GM23338 (cell line): ENCODE measurements around the gene OCA2. TPM values are rescaled to one million over a fixed set of nuclear protein-coding genes. Genes with fewer than 3 reads are reported as not detected.

ENCODE experiments used
- ATAC-seq: fragments of 200-7000 bp; cut with Tn5 transposase; 3 replicates; pipeline ENCODE4 v1.9.1; 2020
- DNase-seq: peaks from one replicate; pipeline ENCODE4 v3.0.0-alpha.2; 2015; ENCODE audit warnings: low spot score
- H2AFZ ChIP-seq: fragments of 200-600 bp; sonication (generic); 2 replicates; pipeline ENCODE4 v1.8.0; 2016; ENCODE audit warnings: antibody characterized with exemption, mild to moderate bottlenecking, moderate library complexity
- H3F3A ChIP-seq: fragments of 200-600 bp; sonication (generic); replicated peaks from 2 replicates; pipeline ENCODE4 v1.8.0; 2017; ENCODE audit warnings: antibody characterized with exemption, mixed run types, low read depth
- H3K27ac ChIP-seq: fragments of 200-600 bp; sonication (generic); 2 replicates; pipeline ENCODE4 v1.6.1; 2016; ENCODE audit warnings: low read depth
- H3K27me3 ChIP-seq: fragments of 200-600 bp; sonication (generic); 2 replicates; pipeline ENCODE4 v1.8.0; 2016; ENCODE audit warnings: mild to moderate bottlenecking, mixed run types, moderate library complexity; ENCODE audit not compliant: insufficient read depth
- H3K36me3 ChIP-seq: fragments of 200-600 bp; sonication (generic); 2 replicates; pipeline ENCODE4 v1.8.0; 2016; ENCODE audit warnings: mild to moderate bottlenecking; ENCODE audit not compliant: insufficient read depth
- H3K4me1 ChIP-seq: fragments of 200-600 bp; sonication (generic); 2 replicates; pipeline ENCODE4 v1.8.0; 2016; ENCODE audit warnings: mild to moderate bottlenecking, moderate library complexity; ENCODE audit not compliant: insufficient read depth
- H3K4me2 ChIP-seq: fragments of 200-600 bp; sonication (generic); 2 replicates; pipeline ENCODE4 v1.7.1; 2017; ENCODE audit warnings: mixed run types
- H3K4me3 ChIP-seq: fragments of 200-600 bp; sonication (generic); 2 replicates; pipeline ENCODE4 v1.6.1; 2016; ENCODE audit warnings: mixed run types
- H3K79me2 ChIP-seq: fragments of 200-600 bp; sonication (generic); replicated peaks from 2 replicates; pipeline ENCODE4 v1.8.0; 2017; ENCODE audit warnings: mild to moderate bottlenecking; ENCODE audit not compliant: insufficient read depth
- H3K9me2 ChIP-seq: fragments of 200-600 bp; sonication (generic); 2 replicates; pipeline ENCODE4 v1.8.0; 2017; ENCODE audit not compliant: insufficient read depth
- H4K20me1 ChIP-seq: fragments of 200-600 bp; sonication (generic); replicated peaks from 2 replicates; pipeline ENCODE4 v1.8.0; 2017; ENCODE audit warnings: mild to moderate bottlenecking; ENCODE audit not compliant: insufficient read depth
- H3K27ac Mint-ChIP-seq: 2 replicates; pipeline ENCODE4 v1.8.0; 2020; ENCODE audit warnings: inconsistent platforms, mild to moderate bottlenecking, moderate library complexity, mixed read lengths
- H3K27me3 Mint-ChIP-seq: 3 replicates; pipeline ENCODE4 v1.8.0; 2022; ENCODE audit warnings: low read depth, mild to moderate bottlenecking, moderate library complexity, mixed read lengths, inconsistent platforms; ENCODE audit not compliant: insufficient read depth, poor library complexity
- H3K36me3 Mint-ChIP-seq: 3 replicates; pipeline ENCODE4 v1.8.0; 2021; ENCODE audit warnings: low read depth, mild to moderate bottlenecking, inconsistent platforms, moderate library complexity, mixed read lengths
- H3K4me1 Mint-ChIP-seq: 3 replicates; pipeline ENCODE4 v1.8.0; 2020; ENCODE audit warnings: mild to moderate bottlenecking, inconsistent platforms, mixed read lengths
- H3K4me3 Mint-ChIP-seq: 3 replicates; pipeline ENCODE4 v1.8.0; 2021; ENCODE audit warnings: moderate library complexity, mild to moderate bottlenecking, inconsistent platforms, mixed read lengths
- H3K9me3 Mint-ChIP-seq: 3 replicates; pipeline ENCODE4 v1.8.0; 2020; ENCODE audit warnings: moderate library complexity, mild to moderate bottlenecking, inconsistent platforms, mixed read lengths
- CREB1 ChIP-seq: fragments of 250-450 bp; sonication (Bioruptor Pico); IDR thresholded peaks from 2 replicates; pipeline ENCODE4 v1.5.0; 2020; ENCODE audit warnings: low read depth, mild to moderate bottlenecking, moderate library complexity
- CTCF ChIP-seq, 2 experiments: fragments of 200-600 bp in 1 of 2; sonication (generic) in 1 of 2; conservative IDR thresholded peaks; 2 replicates each; pipeline versions ENCODE4 v1.5.1 to v1.6.1; 2016 to 2017; ENCODE audit warnings: antibody characterized with exemption in 2 of 2, low read depth in 2 of 2, mild to moderate bottlenecking in 2 of 2, moderate library complexity in 1 of 2
- ETS1 ChIP-seq: IDR thresholded peaks from 2 replicates; pipeline ENCODE4 v1.6.1; 2016; ENCODE audit warnings: antibody characterized with exemption
- EZH2 ChIP-seq: fragments of 200-600 bp; sonication (generic); IDR thresholded peaks from one replicate; pipeline ENCODE4 v1.8.0; 2017; ENCODE audit warnings: antibody characterized with exemption, mild to moderate bottlenecking, low read depth; ENCODE audit not compliant: unreplicated experiment
- EZH2phosphoT487 ChIP-seq: fragments of 200-600 bp; sonication (generic); IDR thresholded peaks from one replicate; pipeline ENCODE4 v1.8.1; 2018; ENCODE audit warnings: antibody characterized with exemption; ENCODE audit not compliant: unreplicated experiment
- JUNB ChIP-seq: IDR thresholded peaks from one replicate; pipeline ENCODE4 v1.6.1; 2016; ENCODE audit warnings: antibody characterized with exemption; ENCODE audit not compliant: unreplicated experiment
- NANOG ChIP-seq: IDR thresholded peaks from 2 replicates; pipeline ENCODE4 v1.6.1; 2016; ENCODE audit warnings: antibody characterized with exemption, borderline replicate concordance
- POLR2AphosphoS5 ChIP-seq: IDR thresholded peaks from 2 replicates; pipeline ENCODE4 v1.6.1; 2016; ENCODE audit warnings: antibody characterized with exemption, low read depth
- STAT1 ChIP-seq: IDR thresholded peaks from one replicate; pipeline ENCODE4 v1.6.1; 2016; ENCODE audit warnings: antibody characterized with exemption; ENCODE audit not compliant: unreplicated experiment
- ZNF114 ChIP-seq: fragments of 250-450 bp; sonication (Bioruptor Pico); IDR thresholded peaks from 2 replicates; pipeline ENCODE4 v1.5.0; 2020; ENCODE audit warnings: mild to moderate bottlenecking, moderate library complexity
- ZNF331 ChIP-seq: fragments of 250-450 bp; sonication (Bioruptor Pico); IDR thresholded peaks from 2 replicates; pipeline ENCODE4 v1.5.0; 2020; ENCODE audit warnings: low read depth, mild to moderate bottlenecking, moderate library complexity
- polyA plus RNA-seq: library from polyadenylated mRNA; unstranded; fragments of >200 nt; fragmentation: Nextera tagmentation; extraction: Ambion mirVana; gene quantifications from 2 replicates; pipeline ENCODE4 v1.2.1, GENCODE V29; 2016
- total RNA-seq: library from RNA; depleted of rRNA; stranded (reverse); fragments of >200 nt; shearing (Covaris generic); gene quantifications from 2 replicates; pipeline ENCODE4 v1.2.3, GENCODE V29; 2014
- TF ChIP-seq, protein P1 (sequence below): IDR thresholded peaks from one replicate; pipeline ENCODE4 v1.6.1; 2018; ENCODE audit warnings: antibody characterized with exemption; ENCODE audit not compliant: unreplicated experiment
- TF ChIP-seq, protein P2 (sequence below): fragments of 250-450 bp; sonication (Bioruptor Pico); IDR thresholded peaks from 2 replicates; pipeline ENCODE4 v1.5.0; 2020; ENCODE audit warnings: mild to moderate bottlenecking, moderate library complexity

Gene OCA2
- total and polyA plus RNA-seq, 2 experiments from 2014 or later: 0.40 to 0.69 TPM

- Histone ChIP-seq H3K79me2 (no peaks in the 10 kb centered on the region), H3K27ac (no peak overlapping the region), H3K4me2 (no peak overlapping the region), H3K27me3 (no peaks in the 10 kb centered on the region), H3K4me1 (no peaks in the 10 kb centered on the region), H3K4me3 (no peak overlapping the region), H3K9me2 (no peaks in the 10 kb centered on the region), H2AFZ (no peak overlapping the region), H3K36me3 (no peaks in the 10 kb centered on the region), H3F3A (no peaks in the 10 kb centered on the region), H4K20me1 (no peaks in the 10 kb centered on the region)
- no peak overlapping the region for H3K4me3 Mint-ChIP-seq
- H3K27ac Mint-ChIP-seq: no peak overlapping the region
- H3K27me3 Mint-ChIP-seq: no peaks in the 10 kb centered on the region
- H3K36me3 Mint-ChIP-seq: no peaks in the 10 kb centered on the region
- DNase-seq (no peak), ATAC-seq (no peak)
- no peaks in the 10 kb centered on the region for H3K4me1 Mint-ChIP-seq
- H3K9me3 Mint-ChIP-seq: no peaks in the 10 kb centered on the region; the same call in 2 of the 3 replicates
- TF ChIP-seq NANOG: no peak
- TF ChIP-seq JUNB: no peak
- TF ChIP-seq ZNF331 (CRISPR knock-in tag): no peak
- TF ChIP-seq ETS1: no peak
- no peak for TF ChIP-seq STAT1
- TF ChIP-seq ZNF114 (CRISPR knock-in tag): no peak
- no peak for TF ChIP-seq CREB1
- TF ChIP-seq EZH2: no peak
- TF ChIP-seq EZH2phosphoT487: no peak
- TF ChIP-seq POLR2AphosphoS5: no peak
- no peak for TF ChIP-seq CTCF (conservative IDR thresholded peaks at IDR 0.05; ENCODE audit: low read depth in 2 of 2)
- TF ChIP-seq, protein P1, sequence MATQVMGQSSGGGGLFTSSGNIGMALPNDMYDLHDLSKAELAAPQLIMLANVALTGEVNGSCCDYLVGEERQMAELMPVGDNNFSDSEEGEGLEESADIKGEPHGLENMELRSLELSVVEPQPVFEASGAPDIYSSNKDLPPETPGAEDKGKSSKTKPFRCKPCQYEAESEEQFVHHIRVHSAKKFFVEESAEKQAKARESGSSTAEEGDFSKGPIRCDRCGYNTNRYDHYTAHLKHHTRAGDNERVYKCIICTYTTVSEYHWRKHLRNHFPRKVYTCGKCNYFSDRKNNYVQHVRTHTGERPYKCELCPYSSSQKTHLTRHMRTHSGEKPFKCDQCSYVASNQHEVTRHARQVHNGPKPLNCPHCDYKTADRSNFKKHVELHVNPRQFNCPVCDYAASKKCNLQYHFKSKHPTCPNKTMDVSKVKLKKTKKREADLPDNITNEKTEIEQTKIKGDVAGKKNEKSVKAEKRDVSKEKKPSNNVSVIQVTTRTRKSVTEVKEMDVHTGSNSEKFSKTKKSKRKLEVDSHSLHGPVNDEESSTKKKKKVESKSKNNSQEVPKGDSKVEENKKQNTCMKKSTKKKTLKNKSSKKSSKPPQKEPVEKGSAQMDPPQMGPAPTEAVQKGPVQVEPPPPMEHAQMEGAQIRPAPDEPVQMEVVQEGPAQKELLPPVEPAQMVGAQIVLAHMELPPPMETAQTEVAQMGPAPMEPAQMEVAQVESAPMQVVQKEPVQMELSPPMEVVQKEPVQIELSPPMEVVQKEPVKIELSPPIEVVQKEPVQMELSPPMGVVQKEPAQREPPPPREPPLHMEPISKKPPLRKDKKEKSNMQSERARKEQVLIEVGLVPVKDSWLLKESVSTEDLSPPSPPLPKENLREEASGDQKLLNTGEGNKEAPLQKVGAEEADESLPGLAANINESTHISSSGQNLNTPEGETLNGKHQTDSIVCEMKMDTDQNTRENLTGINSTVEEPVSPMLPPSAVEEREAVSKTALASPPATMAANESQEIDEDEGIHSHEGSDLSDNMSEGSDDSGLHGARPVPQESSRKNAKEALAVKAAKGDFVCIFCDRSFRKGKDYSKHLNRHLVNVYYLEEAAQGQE: no peak
- TF ChIP-seq, protein P2, sequence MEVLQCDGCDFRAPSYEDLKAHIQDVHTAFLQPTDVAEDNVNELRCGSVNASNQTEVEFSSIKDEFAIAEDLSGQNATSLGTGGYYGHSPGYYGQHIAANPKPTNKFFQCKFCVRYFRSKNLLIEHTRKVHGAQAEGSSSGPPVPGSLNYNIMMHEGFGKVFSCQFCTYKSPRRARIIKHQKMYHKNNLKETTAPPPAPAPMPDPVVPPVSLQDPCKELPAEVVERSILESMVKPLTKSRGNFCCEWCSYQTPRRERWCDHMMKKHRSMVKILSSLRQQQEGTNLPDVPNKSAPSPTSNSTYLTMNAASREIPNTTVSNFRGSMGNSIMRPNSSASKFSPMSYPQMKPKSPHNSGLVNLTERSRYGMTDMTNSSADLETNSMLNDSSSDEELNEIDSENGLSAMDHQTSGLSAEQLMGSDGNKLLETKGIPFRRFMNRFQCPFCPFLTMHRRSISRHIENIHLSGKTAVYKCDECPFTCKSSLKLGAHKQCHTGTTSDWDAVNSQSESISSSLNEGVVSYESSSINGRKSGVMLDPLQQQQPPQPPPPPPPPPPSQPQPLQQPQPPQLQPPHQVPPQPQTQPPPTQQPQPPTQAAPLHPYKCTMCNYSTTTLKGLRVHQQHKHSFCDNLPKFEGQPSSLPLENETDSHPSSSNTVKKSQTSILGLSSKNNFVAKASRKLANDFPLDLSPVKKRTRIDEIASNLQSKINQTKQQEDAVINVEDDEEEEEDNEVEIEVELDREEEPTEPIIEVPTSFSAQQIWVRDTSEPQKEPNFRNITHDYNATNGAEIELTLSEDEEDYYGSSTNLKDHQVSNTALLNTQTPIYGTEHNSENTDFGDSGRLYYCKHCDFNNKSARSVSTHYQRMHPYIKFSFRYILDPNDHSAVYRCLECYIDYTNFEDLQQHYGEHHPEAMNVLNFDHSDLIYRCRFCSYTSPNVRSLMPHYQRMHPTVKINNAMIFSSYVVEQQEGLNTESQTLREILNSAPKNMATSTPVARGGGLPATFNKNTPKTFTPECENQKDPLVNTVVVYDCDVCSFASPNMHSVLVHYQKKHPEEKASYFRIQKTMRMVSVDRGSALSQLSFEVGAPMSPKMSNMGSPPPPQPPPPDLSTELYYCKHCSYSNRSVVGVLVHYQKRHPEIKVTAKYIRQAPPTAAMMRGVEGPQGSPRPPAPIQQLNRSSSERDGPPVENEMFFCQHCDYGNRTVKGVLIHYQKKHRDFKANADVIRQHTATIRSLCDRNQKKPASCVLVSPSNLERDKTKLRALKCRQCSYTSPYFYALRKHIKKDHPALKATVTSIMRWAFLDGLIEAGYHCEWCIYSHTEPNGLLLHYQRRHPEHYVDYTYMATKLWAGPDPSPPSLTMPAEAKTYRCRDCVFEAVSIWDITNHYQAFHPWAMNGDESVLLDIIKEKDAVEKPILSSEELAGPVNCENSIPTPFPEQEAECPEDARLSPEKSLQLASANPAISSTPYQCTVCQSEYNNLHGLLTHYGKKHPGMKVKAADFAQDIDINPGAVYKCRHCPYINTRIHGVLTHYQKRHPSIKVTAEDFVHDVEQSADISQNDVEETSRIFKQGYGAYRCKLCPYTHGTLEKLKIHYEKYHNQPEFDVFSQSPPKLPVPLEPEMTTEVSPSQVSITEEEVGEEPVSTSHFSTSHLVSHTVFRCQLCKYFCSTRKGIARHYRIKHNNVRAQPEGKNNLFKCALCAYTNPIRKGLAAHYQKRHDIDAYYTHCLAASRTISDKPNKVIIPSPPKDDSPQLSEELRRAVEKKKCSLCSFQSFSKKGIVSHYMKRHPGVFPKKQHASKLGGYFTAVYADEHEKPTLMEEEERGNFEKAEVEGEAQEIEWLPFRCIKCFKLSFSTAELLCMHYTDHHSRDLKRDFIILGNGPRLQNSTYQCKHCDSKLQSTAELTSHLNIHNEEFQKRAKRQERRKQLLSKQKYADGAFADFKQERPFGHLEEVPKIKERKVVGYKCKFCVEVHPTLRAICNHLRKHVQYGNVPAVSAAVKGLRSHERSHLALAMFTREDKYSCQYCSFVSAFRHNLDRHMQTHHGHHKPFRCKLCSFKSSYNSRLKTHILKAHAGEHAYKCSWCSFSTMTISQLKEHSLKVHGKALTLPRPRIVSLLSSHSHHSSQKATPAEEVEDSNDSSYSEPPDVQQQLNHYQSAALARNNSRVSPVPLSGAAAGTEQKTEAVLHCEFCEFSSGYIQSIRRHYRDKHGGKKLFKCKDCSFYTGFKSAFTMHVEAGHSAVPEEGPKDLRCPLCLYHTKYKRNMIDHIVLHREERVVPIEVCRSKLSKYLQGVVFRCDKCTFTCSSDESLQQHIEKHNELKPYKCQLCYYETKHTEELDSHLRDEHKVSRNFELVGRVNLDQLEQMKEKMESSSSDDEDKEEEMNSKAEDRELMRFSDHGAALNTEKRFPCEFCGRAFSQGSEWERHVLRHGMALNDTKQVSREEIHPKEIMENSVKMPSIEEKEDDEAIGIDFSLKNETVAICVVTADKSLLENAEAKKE (CRISPR knock-in tag): no peak
These were observed 133.6 kb downstream of the OCA2 start for GRCh38 chr15:27965546-27965945.
